Neural progenitor cell (in vitro differentiated cells): ENCODE measurements around the gene MTHFD2L. TPM values are rescaled to one million over a fixed set of nuclear protein-coding genes. Genes with fewer than 3 reads are reported as not detected.
A peak's percentile ranks its signal among the peaks of the same experiment; 100 is the strongest.

ENCODE experiments used
- DNase-seq: peaks from one replicate; pipeline ENCODE4 v3.0.0-alpha.2; 2016; ENCODE audit warnings: low spot score
- H2AFZ ChIP-seq: fragments of 200-600 bp; sonication (generic); replicated peaks from 2 replicates; pipeline ENCODE4 v1.6.1; 2016; ENCODE audit warnings: antibody characterized with exemption
- H3F3A ChIP-seq: fragments of 200-600 bp; sonication (generic); 2 replicates; pipeline ENCODE4 v1.6.1; 2016; ENCODE audit warnings: antibody characterized with exemption, low read depth
- H3K27ac ChIP-seq: fragments of 200-600 bp; sonication (generic); 2 replicates; pipeline ENCODE4 v1.5.1; 2016; ENCODE audit warnings: mild to moderate bottlenecking
- H3K27me3 ChIP-seq: fragments of 200-600 bp; sonication (generic); 2 replicates; pipeline ENCODE4 v1.6.1; 2016; ENCODE audit warnings: mild to moderate bottlenecking, moderate library complexity
- H3K36me3 ChIP-seq: fragments of 200-600 bp; sonication (generic); 2 replicates; pipeline ENCODE4 v1.5.1; 2016
- H3K4me1 ChIP-seq: fragments of 200-600 bp; sonication (generic); 2 replicates; pipeline ENCODE4 v1.6.1; 2016; ENCODE audit warnings: mixed run types
- H3K4me2 ChIP-seq: fragments of 200-600 bp; sonication (generic); 2 replicates; pipeline ENCODE4 v1.6.1; 2016
- H3K4me3 ChIP-seq: fragments of 200-600 bp; sonication (generic); 2 replicates; pipeline ENCODE4 v1.5.1; 2016
- H3K79me2 ChIP-seq: fragments of 200-600 bp; sonication (generic); 2 replicates; pipeline ENCODE4 v1.6.1; 2016; ENCODE audit warnings: low read depth
- H3K9ac ChIP-seq: fragments of 200-600 bp; sonication (generic); 2 replicates; pipeline ENCODE4 v1.6.1; 2016
- H3K9me3 ChIP-seq: fragments of 200-600 bp; sonication (generic); 2 replicates; pipeline ENCODE4 v1.5.1; 2016; ENCODE audit warnings: low read depth
- H4K20me1 ChIP-seq: fragments of 200-600 bp; sonication (generic); 2 replicates; pipeline ENCODE4 v1.6.1; 2016; ENCODE audit warnings: low read depth
- H3K27ac Mint-ChIP-seq: 3 replicates; pipeline ENCODE4 v1.8.0; 2021; ENCODE audit warnings: mixed read lengths
- H3K27me3 Mint-ChIP-seq: 2 replicates; pipeline ENCODE4 v1.8.0; 2022; ENCODE audit warnings: low read depth, mild to moderate bottlenecking, inconsistent platforms, moderate library complexity, mixed read lengths; ENCODE audit not compliant: insufficient read depth
- H3K36me3 Mint-ChIP-seq: 3 replicates; pipeline ENCODE4 v1.8.0; 2021; ENCODE audit warnings: mixed read lengths
- H3K4me1 Mint-ChIP-seq: 3 replicates; pipeline ENCODE4 v1.8.0; 2021; ENCODE audit warnings: mixed read lengths
- H3K4me3 Mint-ChIP-seq: 3 replicates; pipeline ENCODE4 v1.8.0; 2021; ENCODE audit warnings: mild to moderate bottlenecking, moderate library complexity, mixed read lengths
- H3K9me3 Mint-ChIP-seq: 3 replicates; pipeline ENCODE4 v1.8.0; 2020; ENCODE audit warnings: mixed read lengths
- EZH2 ChIP-seq: fragments of 200-600 bp; sonication (generic); IDR thresholded peaks from 2 replicates; pipeline ENCODE4 v1.6.1; 2017; ENCODE audit warnings: antibody characterized with exemption, mild to moderate bottlenecking, moderate library complexity
- EZH2phosphoT487 ChIP-seq: fragments of 200-600 bp; sonication (generic); IDR thresholded peaks from 2 replicates; pipeline ENCODE4 v1.6.1; 2017; ENCODE audit warnings: antibody characterized with exemption
- total RNA-seq: library from RNA; depleted of rRNA; stranded (reverse); fragments of >200 nt; gene quantifications from 2 replicates; pipeline ENCODE4 v1.2.3, GENCODE V29; 2015; ENCODE audit warnings: low replicate concordance
- TF ChIP-seq, protein P1 (sequence below): fragments of 200-600 bp; sonication (generic); IDR thresholded peaks from 2 replicates; pipeline ENCODE4 v1.5.1; 2017; ENCODE audit warnings: antibody characterized with exemption, mild to moderate bottlenecking

Gene MTHFD2L
- total RNA-seq, 1 donor from 2014 or later, result 22.1 TPM

DNA sequence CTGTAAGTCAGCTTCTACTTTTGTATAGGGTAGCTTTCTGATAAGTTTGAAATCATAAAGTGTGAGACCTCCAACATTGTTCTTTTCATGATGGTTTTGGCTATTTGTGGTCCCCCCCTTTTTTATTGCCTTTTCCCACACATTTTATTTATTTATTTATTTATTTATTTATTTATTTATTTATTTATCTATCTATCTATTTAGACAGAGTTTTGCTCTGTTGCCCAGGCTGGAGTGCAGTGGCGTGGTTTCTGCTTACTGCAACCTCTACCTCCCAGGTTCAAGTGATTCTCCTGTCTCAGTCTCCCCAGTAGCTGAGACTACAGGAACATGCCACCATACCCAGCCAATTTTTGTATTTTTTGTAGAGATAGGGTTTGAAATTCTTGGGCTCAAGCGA lies 9.7 kb upstream of the MTHFD2L start:
- TF ChIP-seq, protein P1, sequence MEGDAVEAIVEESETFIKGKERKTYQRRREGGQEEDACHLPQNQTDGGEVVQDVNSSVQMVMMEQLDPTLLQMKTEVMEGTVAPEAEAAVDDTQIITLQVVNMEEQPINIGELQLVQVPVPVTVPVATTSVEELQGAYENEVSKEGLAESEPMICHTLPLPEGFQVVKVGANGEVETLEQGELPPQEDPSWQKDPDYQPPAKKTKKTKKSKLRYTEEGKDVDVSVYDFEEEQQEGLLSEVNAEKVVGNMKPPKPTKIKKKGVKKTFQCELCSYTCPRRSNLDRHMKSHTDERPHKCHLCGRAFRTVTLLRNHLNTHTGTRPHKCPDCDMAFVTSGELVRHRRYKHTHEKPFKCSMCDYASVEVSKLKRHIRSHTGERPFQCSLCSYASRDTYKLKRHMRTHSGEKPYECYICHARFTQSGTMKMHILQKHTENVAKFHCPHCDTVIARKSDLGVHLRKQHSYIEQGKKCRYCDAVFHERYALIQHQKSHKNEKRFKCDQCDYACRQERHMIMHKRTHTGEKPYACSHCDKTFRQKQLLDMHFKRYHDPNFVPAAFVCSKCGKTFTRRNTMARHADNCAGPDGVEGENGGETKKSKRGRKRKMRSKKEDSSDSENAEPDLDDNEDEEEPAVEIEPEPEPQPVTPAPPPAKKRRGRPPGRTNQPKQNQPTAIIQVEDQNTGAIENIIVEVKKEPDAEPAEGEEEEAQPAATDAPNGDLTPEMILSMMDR, result no peak
- TF ChIP-seq EZH2 (no peak), EZH2phosphoT487 (no peak)
- H3K4me3 ChIP-seq, result no peak overlapping the region
- H3K4me3 Mint-ChIP-seq, result no peak overlapping the region
- H3K27ac Mint-ChIP-seq, result no peak overlapping the region
- H3K27me3 Mint-ChIP-seq, result no peaks in the 10 kb centered on the region
- H3K9me3 ChIP-seq, result no peaks in the 10 kb centered on the region
- H3K36me3 Mint-ChIP-seq, result no peaks in the 10 kb centered on the region
- H3F3A ChIP-seq, result no peaks in the 10 kb centered on the region
- no peaks in the 10 kb centered on the region for H3K4me1 ChIP-seq
- no peaks in the 10 kb centered on the region for H3K27me3 ChIP-seq
- no peak overlapping the region for H3K9ac ChIP-seq
- no peaks in the 10 kb centered on the region for H4K20me1 ChIP-seq
- peaks cover 3% of the 10 kb centered on the region for H3K4me1 Mint-ChIP-seq
- H3K27ac ChIP-seq, result no peak overlapping the region
- H2AFZ ChIP-seq, result no peak overlapping the region
- DNase-seq, result no peak
- H3K36me3 ChIP-seq, result no peaks in the 10 kb centered on the region
- no peaks in the 10 kb centered on the region for H3K79me2 ChIP-seq
- peaks cover 10% of the 10 kb centered on the region for H3K9me3 Mint-ChIP-seq
- H3K4me2 ChIP-seq, result no peak overlapping the region

DNA sequence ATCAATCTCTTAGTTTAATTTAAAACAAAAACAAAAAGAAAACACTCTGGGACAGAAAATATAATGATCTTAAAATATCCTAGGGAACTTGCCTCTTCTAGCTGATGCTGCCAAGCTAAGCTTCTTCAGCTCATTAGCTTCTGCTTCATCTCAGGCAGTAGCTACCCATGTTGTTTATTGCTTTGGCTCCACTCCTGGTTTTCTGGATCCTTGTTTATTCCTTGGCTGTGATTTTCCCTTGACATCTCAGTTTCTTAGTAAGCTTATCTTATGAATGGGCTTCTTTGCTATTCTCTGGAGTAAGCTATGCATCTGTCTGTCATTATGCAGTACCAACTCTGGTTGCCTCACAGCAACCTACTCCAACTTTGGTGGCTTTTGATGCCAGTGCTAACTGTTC lies 5.1 kb upstream of the MTHFD2L start:
- no peak for DNase-seq
- Histone ChIP-seq H3K4me2 (no peak overlapping the region), H3K79me2 (no peaks in the 10 kb centered on the region), H3K27ac (no peak overlapping the region), H3K4me1 (no peaks in the 10 kb centered on the region), H3F3A (peaks cover 6% of the 10 kb centered on the region), H3K9me3 (no peaks in the 10 kb centered on the region), H4K20me1 (no peaks in the 10 kb centered on the region), H3K27me3 (no peaks in the 10 kb centered on the region), H3K4me3 (no peak overlapping the region), H2AFZ (no peak overlapping the region), H3K36me3 (no peaks in the 10 kb centered on the region), H3K9ac (no peak overlapping the region)
- H3K4me3 Mint-ChIP-seq, result no peak overlapping the region
- H3K9me3 Mint-ChIP-seq, result peaks cover 2% of the 10 kb centered on the region
- H3K36me3 Mint-ChIP-seq, result no peaks in the 10 kb centered on the region
- no peaks in the 10 kb centered on the region for H3K27me3 Mint-ChIP-seq
- H3K4me1 Mint-ChIP-seq, result peaks cover 15% of the 10 kb centered on the region
- H3K27ac Mint-ChIP-seq, result no peak overlapping the region
- TF ChIP-seq EZH2phosphoT487 (no peak), EZH2 (no peak)
- TF ChIP-seq, protein P1, result no peak

DNA sequence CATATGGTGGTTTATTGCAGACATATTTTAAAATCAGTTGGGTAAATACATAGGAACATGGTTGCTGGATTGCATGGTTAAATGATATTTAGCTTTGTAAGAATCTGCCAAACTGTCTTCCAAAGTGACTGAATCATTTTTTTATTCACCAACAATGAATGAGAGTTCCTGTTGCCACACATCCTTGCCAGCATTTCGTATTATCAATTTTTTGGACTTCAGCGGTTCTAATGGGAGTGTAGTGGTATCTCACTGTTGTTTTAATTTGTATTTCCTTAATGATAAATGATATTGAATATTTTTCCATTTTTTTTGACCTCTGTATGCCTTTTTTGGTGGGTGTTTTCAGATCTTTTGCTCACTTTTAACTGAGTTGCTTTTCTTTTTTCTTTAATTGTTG lies 1.4 kb upstream of the MTHFD2L start:
- Histone ChIP-seq H3F3A (peaks cover 17% of the 10 kb centered on the region), H2AFZ (no peak overlapping the region), H4K20me1 (peaks cover 18% of the 10 kb centered on the region), H3K4me2 (no peak overlapping the region), H3K4me1 (peaks cover 14% of the 10 kb centered on the region), H3K4me3 (no peak overlapping the region), H3K36me3 (no peaks in the 10 kb centered on the region), H3K79me2 (peaks cover 24% of the 10 kb centered on the region), H3K27ac (no peak overlapping the region), H3K9ac (no peak overlapping the region), H3K27me3 (peaks cover 31% of the 10 kb centered on the region), H3K9me3 (no peaks in the 10 kb centered on the region)
- H3K9me3 Mint-ChIP-seq, result no peaks in the 10 kb centered on the region
- peak overlapping the region; percentile 87 for H3K4me3 Mint-ChIP-seq
- no peak for DNase-seq
- H3K4me1 Mint-ChIP-seq, result peaks cover 31% of the 10 kb centered on the region
- H3K27ac Mint-ChIP-seq, result peak overlapping the region; percentile 96
- peaks cover 4% of the 10 kb centered on the region for H3K36me3 Mint-ChIP-seq
- H3K27me3 Mint-ChIP-seq, result no peaks in the 10 kb centered on the region
- TF ChIP-seq, protein P1, result no peak
- TF ChIP-seq EZH2, result no peak
- TF ChIP-seq EZH2phosphoT487, result no peak

DNA sequence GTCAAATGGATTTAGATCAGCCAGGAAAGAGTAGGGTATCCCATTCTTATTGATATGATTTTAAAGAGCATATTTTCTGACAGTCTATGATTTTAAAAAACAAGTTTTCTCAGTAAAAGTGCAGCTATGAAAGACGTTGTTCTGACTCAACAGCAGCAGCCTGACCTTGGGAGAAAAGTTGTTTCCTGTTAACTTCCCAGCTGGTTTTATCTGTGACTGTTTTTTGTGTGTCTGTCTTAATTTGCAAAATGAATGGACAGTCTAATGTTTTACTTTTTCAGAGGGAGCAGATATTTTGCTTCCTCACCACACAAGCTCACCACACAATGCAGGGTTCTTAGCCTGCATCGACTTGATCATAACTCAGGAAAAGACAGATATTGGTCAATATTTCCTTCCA lies 764 bp upstream of the MTHFD2L start:
- Histone ChIP-seq H3K4me3 (peak overlapping the region; percentile 66), H3F3A (peaks cover 20% of the 10 kb centered on the region), H3K27ac (no peak overlapping the region), H3K36me3 (no peaks in the 10 kb centered on the region), H3K9me3 (no peaks in the 10 kb centered on the region), H3K4me1 (peaks cover 18% of the 10 kb centered on the region), H3K27me3 (peaks cover 31% of the 10 kb centered on the region), H3K79me2 (peaks cover 27% of the 10 kb centered on the region), H4K20me1 (peaks cover 24% of the 10 kb centered on the region), H3K4me2 (peak overlapping the region; percentile 93), H2AFZ (peak overlapping the region; percentile 85), H3K9ac (peak overlapping the region; percentile 18)
- peak overlapping the region; percentile 96 for H3K27ac Mint-ChIP-seq
- peaks cover 35% of the 10 kb centered on the region for H3K4me1 Mint-ChIP-seq
- H3K36me3 Mint-ChIP-seq, result peaks cover 9% of the 10 kb centered on the region
- H3K4me3 Mint-ChIP-seq, result peak overlapping the region; percentile 87
- H3K27me3 Mint-ChIP-seq, result no peaks in the 10 kb centered on the region
- TF ChIP-seq EZH2 (no peak), EZH2phosphoT487 (no peak)
- TF ChIP-seq, protein P1, result no peak
- H3K9me3 Mint-ChIP-seq, result no peaks in the 10 kb centered on the region
- DNase-seq, result no peak
